ENCODE results near the gene PAQR5. TPM values are rescaled to one million over a fixed set of nuclear protein-coding genes. Genes with fewer than 3 reads are reported as not detected.
"Not testable (repeated sequence)": the region's sequence is repeated elsewhere in the genome, so short reads cannot be mapped to it uniquely, and the experiment has no call there.

The PAQR5 gene
- total RNA-seq, 1 donor from 2014 or later: 1.2 TPM

DNA sequence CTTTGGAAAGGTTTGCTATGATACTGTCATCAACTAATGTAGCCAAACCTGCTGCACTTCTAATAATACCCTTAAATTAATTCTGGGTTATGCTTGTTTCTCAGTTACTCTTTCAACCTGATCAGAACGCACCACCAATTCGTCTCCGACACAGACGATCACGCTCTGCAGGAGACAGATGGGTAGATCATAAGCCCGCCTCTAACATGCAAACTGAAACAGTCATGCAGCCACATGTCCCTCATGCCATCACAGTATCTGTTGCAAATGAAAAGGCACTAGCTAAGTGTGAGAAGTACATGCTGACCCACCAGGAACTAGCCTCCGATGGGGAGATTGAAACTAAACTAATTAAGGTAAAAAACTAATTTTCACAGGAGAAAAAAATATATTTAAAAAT, 146.0 kb downstream of the PAQR5 start:
- DNase-seq (ENCODE audit: low read depth) (no peak), FAIRE-seq (no peak)
- no peak overlapping the region for H3K4me2 ChIP-seq (ENCODE audit: low read length)
- Mint-ChIP-seq H3K4me1 (ENCODE audit: low read depth, unreplicated experiment) (no peaks in the 10 kb centered on the region), H3K9me3 (ENCODE audit: unreplicated experiment) (no peaks in the 10 kb centered on the region), H3K4me3 (ENCODE audit: unreplicated experiment) (no peak overlapping the region), H3K36me3 (ENCODE audit: low read depth, unreplicated experiment) (peaks cover 2% of the 10 kb centered on the region), H3K27me3 (ENCODE audit: low read depth, unreplicated experiment) (no peaks in the 10 kb centered on the region), H3K27ac (ENCODE audit: unreplicated experiment) (no peak overlapping the region)
- H3K27me3 ChIP-seq (ENCODE audit: insufficient read depth, low read length): no peaks in the 10 kb centered on the region
- peaks cover 3% of the 10 kb centered on the region for H3K79me2 ChIP-seq (ENCODE audit: insufficient read depth, low read length)
- H3K9ac ChIP-seq (ENCODE audit: low read length): no peak overlapping the region
- H3K4me1 ChIP-seq (ENCODE audit: insufficient read depth, low read length): no peaks in the 10 kb centered on the region
- no peaks in the 10 kb centered on the region for H4K20me1 ChIP-seq (ENCODE audit: insufficient read depth, low read length)
- H3K36me3 ChIP-seq (ENCODE audit: insufficient read depth, low read length): peaks cover 40% of the 10 kb centered on the region
- TF ChIP-seq EZH2 (IDR thresholded peaks at IDR 0.05; ENCODE audit: insufficient read depth, low read length) (no peak), CTCF (IDR thresholded peaks at IDR 0.05; ENCODE audit: insufficient read depth, low read depth, low read length) (no peak)
- H3K9me3 ChIP-seq (ENCODE audit: insufficient read depth, low read depth, low read length): no peaks in the 10 kb centered on the region
- H3K4me3 ChIP-seq (ENCODE audit: insufficient read depth, low read depth, low read length): no peak overlapping the region
- H2AFZ ChIP-seq (ENCODE audit: low read depth, low read length): no peak overlapping the region
- H3K27ac ChIP-seq (ENCODE audit: low read depth, low read length): no peak overlapping the region

- DNase-seq (ENCODE audit: low read depth): no peak
- no peak overlapping the region for H3K9ac ChIP-seq (ENCODE audit: low read length)
- no peak overlapping the region for H3K27ac Mint-ChIP-seq (ENCODE audit: unreplicated experiment)
- no peak for TF ChIP-seq CTCF (IDR thresholded peaks at IDR 0.05; ENCODE audit: insufficient read depth, low read depth, low read length)
- no peak for TF ChIP-seq EZH2 (IDR thresholded peaks at IDR 0.05; ENCODE audit: insufficient read depth, low read length)
- peaks cover 5% of the 10 kb centered on the region for H3K4me1 ChIP-seq (ENCODE audit: insufficient read depth, low read length)
- no peak for FAIRE-seq
- H3K4me3 Mint-ChIP-seq (ENCODE audit: unreplicated experiment): no peak overlapping the region
- H3K27me3 Mint-ChIP-seq (ENCODE audit: low read depth, unreplicated experiment): no peaks in the 10 kb centered on the region
- peaks cover 2% of the 10 kb centered on the region for H3K4me1 Mint-ChIP-seq (ENCODE audit: low read depth, unreplicated experiment)
- H3K4me2 ChIP-seq (ENCODE audit: low read length): no peak overlapping the region
- peaks cover 29% of the 10 kb centered on the region for H3K36me3 ChIP-seq (ENCODE audit: insufficient read depth, low read length)
- H3K9me3 ChIP-seq (ENCODE audit: insufficient read depth, low read depth, low read length): no peaks in the 10 kb centered on the region
- no peaks in the 10 kb centered on the region for H3K9me3 Mint-ChIP-seq (ENCODE audit: unreplicated experiment)
- H3K4me3 ChIP-seq (ENCODE audit: insufficient read depth, low read depth, low read length): no peak overlapping the region
- no peaks in the 10 kb centered on the region for H4K20me1 ChIP-seq (ENCODE audit: insufficient read depth, low read length)
- H3K79me2 ChIP-seq (ENCODE audit: insufficient read depth, low read length): no peaks in the 10 kb centered on the region
- H3K27ac ChIP-seq (ENCODE audit: low read depth, low read length): no peak overlapping the region
- no peak overlapping the region for H2AFZ ChIP-seq (ENCODE audit: low read depth, low read length)
- H3K27me3 ChIP-seq (ENCODE audit: insufficient read depth, low read length): no peaks in the 10 kb centered on the region
- H3K36me3 Mint-ChIP-seq (ENCODE audit: low read depth, unreplicated experiment): peaks cover 2% of the 10 kb centered on the region
Measured at GRCh38 chr15:69446953-69447352, 148.2 kb downstream of the PAQR5 start.

GRCh38 chr15:69450221-69450620, 151.5 kb downstream of the PAQR5 start:
- DNase-seq (ENCODE audit: low read depth); H3K27me3 ChIP-seq (ENCODE audit: insufficient read depth, low read length); H2AFZ ChIP-seq (ENCODE audit: low read depth, low read length); H3K27ac Mint-ChIP-seq (ENCODE audit: unreplicated experiment); FAIRE-seq; H3K4me3 ChIP-seq (ENCODE audit: insufficient read depth, low read depth, low read length); H3K4me3 Mint-ChIP-seq (ENCODE audit: unreplicated experiment); H3K4me2 ChIP-seq (ENCODE audit: low read length); H3K27ac ChIP-seq (ENCODE audit: low read depth, low read length); H3K9me3 Mint-ChIP-seq (ENCODE audit: unreplicated experiment); H3K27me3 Mint-ChIP-seq (ENCODE audit: low read depth, unreplicated experiment); H3K9ac ChIP-seq (ENCODE audit: low read length); H3K9me3 ChIP-seq (ENCODE audit: insufficient read depth, low read depth, low read length): not testable (repeated sequence)
- Histone ChIP-seq H4K20me1 (ENCODE audit: insufficient read depth, low read length) (peaks cover 25% of the 10 kb centered on the region), H3K36me3 (ENCODE audit: insufficient read depth, low read length) (peaks cover 35% of the 10 kb centered on the region), H3K79me2 (ENCODE audit: insufficient read depth, low read length) (peaks cover 26% of the 10 kb centered on the region), H3K4me1 (ENCODE audit: insufficient read depth, low read length) (peaks cover 16% of the 10 kb centered on the region)
- Mint-ChIP-seq H3K4me1 (ENCODE audit: low read depth, unreplicated experiment) (peaks cover 10% of the 10 kb centered on the region), H3K36me3 (ENCODE audit: low read depth, unreplicated experiment) (peaks cover 13% of the 10 kb centered on the region)

All from astrocyte (in vitro differentiated cells and primary cell).